ENCODE measurements around the gene KCNT1.

DNA sequence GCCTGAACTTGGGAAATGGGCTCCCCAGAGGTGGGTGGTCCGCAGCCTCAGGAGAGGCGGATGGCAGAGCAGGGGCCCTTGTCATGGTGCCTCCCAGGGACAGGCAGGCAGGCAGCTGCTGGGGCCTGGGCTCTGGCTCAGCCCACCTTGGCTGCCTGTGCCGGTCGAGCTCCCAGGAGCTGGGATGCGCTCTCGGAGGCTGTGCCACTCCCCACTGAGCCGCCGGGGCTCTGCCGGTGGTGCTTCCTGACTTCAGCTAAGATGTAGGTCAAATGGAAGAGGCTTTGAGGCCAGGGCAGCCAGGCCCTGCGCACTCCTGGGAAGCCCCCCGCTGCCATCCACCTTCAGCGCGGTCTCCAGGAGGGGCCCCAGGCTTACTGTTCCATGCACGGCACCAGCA lies 41.0 kb downstream of the KCNT1 start:
- TF ChIP-seq, protein P1, sequence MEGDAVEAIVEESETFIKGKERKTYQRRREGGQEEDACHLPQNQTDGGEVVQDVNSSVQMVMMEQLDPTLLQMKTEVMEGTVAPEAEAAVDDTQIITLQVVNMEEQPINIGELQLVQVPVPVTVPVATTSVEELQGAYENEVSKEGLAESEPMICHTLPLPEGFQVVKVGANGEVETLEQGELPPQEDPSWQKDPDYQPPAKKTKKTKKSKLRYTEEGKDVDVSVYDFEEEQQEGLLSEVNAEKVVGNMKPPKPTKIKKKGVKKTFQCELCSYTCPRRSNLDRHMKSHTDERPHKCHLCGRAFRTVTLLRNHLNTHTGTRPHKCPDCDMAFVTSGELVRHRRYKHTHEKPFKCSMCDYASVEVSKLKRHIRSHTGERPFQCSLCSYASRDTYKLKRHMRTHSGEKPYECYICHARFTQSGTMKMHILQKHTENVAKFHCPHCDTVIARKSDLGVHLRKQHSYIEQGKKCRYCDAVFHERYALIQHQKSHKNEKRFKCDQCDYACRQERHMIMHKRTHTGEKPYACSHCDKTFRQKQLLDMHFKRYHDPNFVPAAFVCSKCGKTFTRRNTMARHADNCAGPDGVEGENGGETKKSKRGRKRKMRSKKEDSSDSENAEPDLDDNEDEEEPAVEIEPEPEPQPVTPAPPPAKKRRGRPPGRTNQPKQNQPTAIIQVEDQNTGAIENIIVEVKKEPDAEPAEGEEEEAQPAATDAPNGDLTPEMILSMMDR (IDR thresholded peaks at IDR 0.05; ENCODE audit: low read depth, low read length), result no peak
- TF ChIP-seq POLR2A (IDR thresholded peaks at IDR 0.05; ENCODE audit: extremely low read depth, insufficient read length), result no peak
- TF ChIP-seq, protein P2, sequence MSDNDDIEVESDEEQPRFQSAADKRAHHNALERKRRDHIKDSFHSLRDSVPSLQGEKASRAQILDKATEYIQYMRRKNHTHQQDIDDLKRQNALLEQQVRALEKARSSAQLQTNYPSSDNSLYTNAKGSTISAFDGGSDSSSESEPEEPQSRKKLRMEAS (IDR thresholded peaks at IDR 0.05; ENCODE audit: low read depth, low read length), result no peak
